Neural crest cell (in vitro differentiated cells): ENCODE results near the gene SIRT7. TPM values are rescaled to one million over a fixed set of nuclear protein-coding genes. Genes with fewer than 3 reads are reported as not detected.

Experiments used
- DNase-seq: peaks from one replicate; pipeline ENCODE4 v3.0.0; 2021; ENCODE audit warnings: low read depth, mixed read lengths, low spot score
- H3K27ac Mint-ChIP-seq: one replicate; pipeline ENCODE4 v1.8.0; 2021; ENCODE audit warnings: mild to moderate bottlenecking, mixed read lengths; ENCODE audit not compliant: unreplicated experiment
- H3K27me3 Mint-ChIP-seq: 2 replicates; pipeline ENCODE4 v1.8.0; 2021; ENCODE audit warnings: low read depth, mild to moderate bottlenecking, mixed read lengths
- H3K36me3 Mint-ChIP-seq: 2 replicates; pipeline ENCODE4 v1.8.0; 2021; ENCODE audit warnings: low read depth, mild to moderate bottlenecking, mixed read lengths
- H3K4me1 Mint-ChIP-seq: 2 replicates; pipeline ENCODE4 v1.8.0; 2021; ENCODE audit warnings: mixed read lengths
- H3K4me3 Mint-ChIP-seq: one replicate; pipeline ENCODE4 v1.8.0; 2021; ENCODE audit warnings: mild to moderate bottlenecking, mixed read lengths
- H3K9me3 Mint-ChIP-seq: 2 replicates; pipeline ENCODE4 v1.8.0; 2021; ENCODE audit warnings: mixed read lengths
- total RNA-seq: library from RNA; stranded (reverse); gene quantifications from 2 replicates; pipeline ENCODE4 v1.2.1, GENCODE V29; 2021
- TF ChIP-seq, protein P1 (sequence below): fragments of 200-600 bp; sonication (generic); conservative IDR thresholded peaks from 2 replicates; pipeline ENCODE4 v1.5.0; 2021; ENCODE audit warnings: antibody characterized with exemption, mild to moderate bottlenecking

The SIRT7 gene
- total RNA-seq, 1 donor from 2014 or later, result 26.2 TPM

DNA sequence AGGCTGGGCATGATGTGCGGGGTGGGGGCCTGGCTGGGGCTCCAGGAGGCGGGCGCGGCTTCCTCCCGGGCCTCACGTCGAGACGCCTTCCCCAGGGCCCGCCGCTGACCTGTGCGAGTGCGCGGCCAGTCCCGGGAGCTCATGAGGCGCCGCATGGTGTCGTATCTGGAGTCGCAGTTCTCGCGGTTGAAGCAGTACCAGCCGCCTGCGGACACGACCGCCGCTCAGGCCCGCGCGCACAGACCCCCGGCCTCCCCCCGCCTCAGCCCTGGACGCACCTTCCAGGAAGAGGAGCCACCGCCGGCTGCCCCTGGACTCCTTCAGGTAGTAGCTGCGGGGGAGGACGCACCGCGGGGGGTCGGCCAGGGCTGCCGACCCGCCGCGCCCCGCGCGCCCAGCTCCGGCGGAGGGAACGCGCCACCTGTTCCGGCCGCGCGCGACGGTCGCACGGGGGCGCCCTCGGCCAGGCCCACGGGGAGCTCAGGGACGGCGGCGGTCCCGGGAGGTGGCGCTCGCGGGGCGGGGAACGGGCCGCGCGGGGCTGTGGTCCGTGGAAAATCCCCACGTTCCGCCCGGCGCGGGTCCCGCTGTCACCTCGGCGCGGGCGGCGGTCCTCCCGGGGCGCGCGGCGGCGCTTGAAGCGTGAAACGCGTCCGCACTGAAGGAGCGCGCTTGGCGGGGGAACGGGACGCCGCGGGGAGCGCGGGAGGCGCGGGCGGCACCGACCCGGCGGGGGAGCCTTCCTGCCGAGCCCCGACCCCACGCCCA, 41.6 kb upstream of the SIRT7 start:
- H3K4me3 Mint-ChIP-seq, result no peak overlapping the region
- H3K27me3 Mint-ChIP-seq, result peaks cover 49% of the 10 kb centered on the region
- H3K27ac Mint-ChIP-seq, result no peak overlapping the region
- peaks cover 11% of the 10 kb centered on the region for H3K4me1 Mint-ChIP-seq
- H3K36me3 Mint-ChIP-seq, result no peaks in the 10 kb centered on the region
- peak; percentile 59 for DNase-seq
- H3K9me3 Mint-ChIP-seq, result no peaks in the 10 kb centered on the region
- TF ChIP-seq, protein P1, sequence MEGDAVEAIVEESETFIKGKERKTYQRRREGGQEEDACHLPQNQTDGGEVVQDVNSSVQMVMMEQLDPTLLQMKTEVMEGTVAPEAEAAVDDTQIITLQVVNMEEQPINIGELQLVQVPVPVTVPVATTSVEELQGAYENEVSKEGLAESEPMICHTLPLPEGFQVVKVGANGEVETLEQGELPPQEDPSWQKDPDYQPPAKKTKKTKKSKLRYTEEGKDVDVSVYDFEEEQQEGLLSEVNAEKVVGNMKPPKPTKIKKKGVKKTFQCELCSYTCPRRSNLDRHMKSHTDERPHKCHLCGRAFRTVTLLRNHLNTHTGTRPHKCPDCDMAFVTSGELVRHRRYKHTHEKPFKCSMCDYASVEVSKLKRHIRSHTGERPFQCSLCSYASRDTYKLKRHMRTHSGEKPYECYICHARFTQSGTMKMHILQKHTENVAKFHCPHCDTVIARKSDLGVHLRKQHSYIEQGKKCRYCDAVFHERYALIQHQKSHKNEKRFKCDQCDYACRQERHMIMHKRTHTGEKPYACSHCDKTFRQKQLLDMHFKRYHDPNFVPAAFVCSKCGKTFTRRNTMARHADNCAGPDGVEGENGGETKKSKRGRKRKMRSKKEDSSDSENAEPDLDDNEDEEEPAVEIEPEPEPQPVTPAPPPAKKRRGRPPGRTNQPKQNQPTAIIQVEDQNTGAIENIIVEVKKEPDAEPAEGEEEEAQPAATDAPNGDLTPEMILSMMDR, result peak; percentile 68

DNA sequence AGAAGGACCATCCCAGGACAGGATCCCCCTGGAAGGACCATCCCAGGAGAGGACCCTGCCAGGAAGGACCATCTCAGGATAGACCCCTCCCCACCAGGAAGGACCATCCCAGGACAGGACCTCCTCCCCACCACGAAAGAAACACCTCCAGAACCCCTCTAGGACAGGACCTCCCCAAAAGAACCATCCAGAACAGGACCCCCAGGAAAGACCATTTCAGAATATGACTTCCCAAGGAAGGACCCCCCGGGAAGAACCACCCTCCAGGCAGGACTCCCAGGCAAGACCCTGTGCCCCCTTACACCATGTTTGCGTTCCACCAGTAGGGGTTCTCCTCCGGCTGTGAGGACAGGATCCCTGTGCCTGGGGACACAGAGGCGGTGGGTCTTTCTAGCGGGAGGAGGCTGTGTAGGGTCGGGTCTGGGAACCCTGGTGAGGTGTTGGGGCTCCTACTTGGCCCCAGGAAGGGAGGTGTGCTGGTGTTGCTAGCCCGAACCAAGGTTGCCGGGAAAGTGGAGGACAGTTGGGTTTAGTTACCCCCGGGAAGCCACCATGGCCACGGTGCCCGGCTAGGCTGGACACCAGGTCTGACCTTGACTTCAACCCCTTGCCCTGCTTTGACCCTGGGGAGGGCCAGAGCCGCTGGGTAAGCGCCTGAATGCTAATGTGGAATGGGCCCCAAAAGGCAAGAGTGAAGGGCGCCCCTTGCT, 40.8 kb upstream of the SIRT7 start:
- H3K4me3 Mint-ChIP-seq, result peak overlapping the region; percentile 70
- DNase-seq, result no peak
- H3K27ac Mint-ChIP-seq, result no peak overlapping the region
- TF ChIP-seq, protein P1, result no peak
- peaks cover 41% of the 10 kb centered on the region for H3K27me3 Mint-ChIP-seq
- H3K36me3 Mint-ChIP-seq, result no peaks in the 10 kb centered on the region
- peaks cover 8% of the 10 kb centered on the region for H3K4me1 Mint-ChIP-seq
- H3K9me3 Mint-ChIP-seq, result no peaks in the 10 kb centered on the region

DNA sequence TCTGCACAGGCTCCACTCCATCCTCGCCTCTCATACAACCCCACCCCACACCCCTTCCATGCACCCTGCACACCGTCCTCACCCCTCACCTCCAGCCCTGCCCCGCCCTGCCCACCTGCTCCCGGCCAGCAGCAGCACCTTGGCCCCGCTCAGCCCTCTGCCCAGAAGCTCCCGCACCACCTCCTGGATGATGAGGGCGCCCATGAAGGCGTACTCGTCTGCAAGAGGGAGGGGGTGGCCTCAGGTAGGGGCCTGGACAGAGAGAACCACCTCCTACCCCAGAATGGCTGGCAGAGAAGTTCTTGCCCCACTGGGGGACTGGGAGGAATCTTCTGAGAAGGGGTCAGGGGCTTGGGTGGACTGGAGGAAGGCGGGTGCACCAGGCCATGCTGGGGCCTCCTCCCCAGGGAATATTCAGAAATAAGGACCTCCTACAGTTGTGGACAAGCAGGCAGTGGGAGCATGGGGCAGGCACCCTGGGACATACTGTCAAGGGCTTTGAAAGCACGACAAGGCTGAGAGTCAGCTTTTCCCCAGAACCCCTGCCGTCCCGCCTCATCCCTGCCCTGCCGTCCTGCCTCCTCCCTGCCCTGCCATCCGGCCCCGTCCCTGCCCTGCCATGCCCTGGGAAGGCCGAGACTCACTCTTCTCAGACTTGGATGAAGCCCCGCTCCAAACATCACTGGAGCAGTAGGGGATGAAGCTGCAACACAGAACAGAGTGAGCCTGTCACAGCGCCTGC, 39.9 kb upstream of the SIRT7 start:
- Mint-ChIP-seq H3K27me3 (peaks cover 32% of the 10 kb centered on the region), H3K4me3 (peak overlapping the region; percentile 70), H3K27ac (no peak overlapping the region), H3K4me1 (peaks cover 8% of the 10 kb centered on the region), H3K9me3 (no peaks in the 10 kb centered on the region), H3K36me3 (no peaks in the 10 kb centered on the region)
- DNase-seq, result no peak
- TF ChIP-seq, protein P1, result no peak

DNA sequence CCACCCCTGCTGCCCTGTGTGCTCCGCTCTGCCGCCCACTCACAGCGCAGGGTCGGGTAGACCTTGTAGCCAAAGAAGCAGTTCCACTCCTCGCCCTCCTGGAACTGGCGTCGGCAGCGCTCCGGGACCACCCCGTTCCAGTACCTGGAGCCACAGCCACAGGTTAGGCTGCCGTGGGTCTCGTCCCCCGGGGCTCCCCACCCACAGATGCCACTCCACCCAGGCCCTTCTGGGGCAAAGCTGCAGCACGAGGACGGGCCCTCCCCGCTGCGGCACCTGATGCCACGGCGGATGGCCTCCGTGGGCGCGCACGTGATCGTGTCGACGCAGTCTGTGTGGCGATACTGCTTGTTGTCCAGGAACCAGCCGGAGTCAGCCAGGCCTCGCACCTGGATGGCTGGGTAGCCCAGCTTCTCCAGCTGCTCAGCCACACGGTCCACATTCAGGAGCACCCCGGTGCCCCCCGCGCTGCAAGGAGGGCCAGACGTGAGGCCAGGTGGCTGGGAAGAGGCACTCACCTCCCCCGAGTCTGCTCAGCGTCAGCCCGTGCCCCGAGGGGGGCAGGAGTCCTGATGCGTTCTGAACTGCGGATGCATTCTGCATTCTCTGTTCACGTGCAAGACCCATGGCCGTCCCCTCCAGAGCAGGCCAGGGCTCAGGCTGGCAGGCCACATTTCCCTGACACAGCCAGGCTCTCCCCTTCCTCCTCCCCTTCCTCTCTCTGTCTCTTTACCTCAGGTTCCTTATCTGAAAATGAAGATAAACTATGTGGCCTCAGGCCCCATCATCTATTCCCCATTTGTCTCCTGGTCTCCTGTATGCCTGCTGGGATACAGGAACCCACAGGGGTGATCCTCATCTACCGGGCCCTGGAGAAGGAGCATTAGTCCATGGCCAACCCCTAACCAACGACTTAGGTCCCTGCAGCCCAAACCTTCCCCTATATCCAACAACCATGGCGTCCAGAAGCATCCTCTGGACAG, 38.9 kb upstream of the SIRT7 start:
- peak overlapping the region; percentile 29 for H3K4me3 Mint-ChIP-seq
- H3K27ac Mint-ChIP-seq, result no peak overlapping the region
- H3K4me1 Mint-ChIP-seq, result peaks cover 9% of the 10 kb centered on the region
- no peak for DNase-seq
- H3K9me3 Mint-ChIP-seq, result no peaks in the 10 kb centered on the region
- H3K27me3 Mint-ChIP-seq, result peaks cover 23% of the 10 kb centered on the region
- H3K36me3 Mint-ChIP-seq, result no peaks in the 10 kb centered on the region
- TF ChIP-seq, protein P1, result no peak
